Hepatic stellate cell (primary cell): ENCODE measurements around the gene TICAM2.
"Not testable (repeated sequence)": the region's sequence is repeated elsewhere in the genome, so short reads cannot be mapped to it uniquely, and the experiment has no call there.

Source experiments
- DNase-seq: peaks from one replicate; pipeline ENCODE4 v3.0.0; 2011; ENCODE audit warnings: low spot score

TICAM2 gene, protein sequence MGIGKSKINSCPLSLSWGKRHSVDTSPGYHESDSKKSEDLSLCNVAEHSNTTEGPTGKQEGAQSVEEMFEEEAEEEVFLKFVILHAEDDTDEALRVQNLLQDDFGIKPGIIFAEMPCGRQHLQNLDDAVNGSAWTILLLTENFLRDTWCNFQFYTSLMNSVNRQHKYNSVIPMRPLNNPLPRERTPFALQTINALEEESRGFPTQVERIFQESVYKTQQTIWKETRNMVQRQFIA

GRCh38 chr5:115601701-115602590 is at the start of gene TICAM2:
TICAM2 (minus strand) TSS chr5:115602479; CDS start chr5:115581256, 21,223 bp downstream.
- DNase-seq: peak; percentile 70

- DNase-seq: no peak
Measured at GRCh38 chr5:115649541-115649940, 47.3 kb upstream of the TICAM2 start.

- no peak for DNase-seq
Measured at GRCh38 chr5:115648056-115648455, 45.8 kb upstream of the TICAM2 start.

GRCh38 chr5:115645386-115645785 is 43.1 kb upstream of the TICAM2 start:
- DNase-seq: not testable (repeated sequence)

GRCh38 chr5:115644046-115644445 is 41.8 kb upstream of the TICAM2 start:
- no peak for DNase-seq

- no peak for DNase-seq
Measured at GRCh38 chr5:115641948-115642347, 39.7 kb upstream of the TICAM2 start.

DNA sequence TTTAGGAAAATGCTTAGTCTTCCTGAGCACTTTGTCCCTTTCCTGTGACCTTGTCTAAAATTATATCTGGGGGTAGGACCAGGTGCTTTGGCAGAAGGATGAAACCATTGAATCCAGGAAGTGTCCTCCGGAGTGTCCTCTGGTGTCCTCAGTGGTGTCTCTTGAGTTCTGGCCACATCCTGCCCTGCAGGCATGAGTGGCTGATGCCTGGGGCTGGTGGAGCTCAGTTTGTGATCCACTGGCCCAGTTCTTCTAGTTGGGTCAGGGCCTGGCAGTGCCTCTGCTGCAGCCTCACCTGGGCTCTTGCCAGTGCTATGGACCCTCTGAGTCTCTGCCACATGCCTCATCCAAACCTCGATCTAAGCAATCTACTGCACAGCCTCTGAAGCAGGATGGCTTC is 38.0 kb upstream of the TICAM2 start:
- no peak for DNase-seq

DNA sequence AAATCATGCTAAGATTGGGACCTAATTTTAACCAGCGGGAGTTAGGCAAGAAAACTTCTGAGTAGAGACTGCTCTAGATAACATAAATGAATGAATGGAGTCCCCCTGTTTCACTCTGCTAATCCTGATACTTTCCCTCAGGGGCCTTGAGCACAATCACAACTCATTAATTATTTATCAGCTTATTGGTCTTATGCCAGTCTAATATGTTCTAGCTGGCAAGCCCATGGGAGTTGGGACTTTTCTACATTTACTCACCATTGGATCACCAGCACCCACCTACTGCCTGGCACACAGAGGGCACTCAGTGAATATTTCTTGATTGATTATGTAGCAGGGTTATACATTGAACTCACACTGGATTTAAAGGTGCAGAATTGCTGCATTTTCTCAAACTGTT is 37.1 kb upstream of the TICAM2 start:
- no peak for DNase-seq

GRCh38 chr5:115637507-115637906 is 35.2 kb upstream of the TICAM2 start:
- DNase-seq: no peak

- no peak for DNase-seq
Measured at GRCh38 chr5:115636008-115636407, 33.7 kb upstream of the TICAM2 start.

DNA sequence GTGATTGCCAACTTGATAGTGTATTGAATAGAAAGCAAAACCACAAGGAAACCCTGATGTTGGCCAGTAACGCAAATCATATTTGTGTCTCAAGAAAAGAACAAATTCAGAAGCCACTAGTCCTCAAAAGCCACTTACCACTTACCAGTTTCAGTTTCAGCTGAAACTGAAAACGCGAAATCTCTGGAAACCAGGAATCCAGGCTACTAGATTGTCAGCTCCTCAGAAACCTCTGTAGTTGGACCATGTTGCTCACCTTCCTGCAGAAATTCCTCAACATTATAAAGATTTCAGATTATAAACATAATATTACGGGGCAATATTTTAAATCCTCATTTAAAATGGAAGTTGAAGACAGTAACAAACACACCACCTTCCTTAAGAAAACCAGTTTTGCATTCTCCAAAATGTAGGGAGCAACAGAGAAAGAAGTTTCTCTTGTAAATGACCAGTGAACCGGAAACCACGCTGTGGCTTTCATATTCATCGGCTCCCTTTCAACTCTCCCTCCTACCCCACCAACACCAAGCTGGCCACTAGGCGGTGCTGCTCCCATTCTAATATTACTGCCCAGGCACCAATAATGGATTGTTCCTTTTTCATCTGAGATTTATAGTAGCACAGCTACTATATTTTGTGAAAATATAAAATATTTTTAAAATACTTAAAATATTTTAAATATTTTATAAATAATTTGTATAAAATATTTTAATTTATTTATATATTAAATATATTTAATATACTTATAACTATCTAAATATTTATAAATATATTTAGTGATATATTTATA is 32.3 kb upstream of the TICAM2 start:
- DNase-seq: peak; percentile 81

GRCh38 chr5:115629903-115630302 is 27.6 kb upstream of the TICAM2 start:
- no peak for DNase-seq

GRCh38 chr5:115627295-115627865 is 25.1 kb upstream of the TICAM2 start:
- no peak for DNase-seq

DNA sequence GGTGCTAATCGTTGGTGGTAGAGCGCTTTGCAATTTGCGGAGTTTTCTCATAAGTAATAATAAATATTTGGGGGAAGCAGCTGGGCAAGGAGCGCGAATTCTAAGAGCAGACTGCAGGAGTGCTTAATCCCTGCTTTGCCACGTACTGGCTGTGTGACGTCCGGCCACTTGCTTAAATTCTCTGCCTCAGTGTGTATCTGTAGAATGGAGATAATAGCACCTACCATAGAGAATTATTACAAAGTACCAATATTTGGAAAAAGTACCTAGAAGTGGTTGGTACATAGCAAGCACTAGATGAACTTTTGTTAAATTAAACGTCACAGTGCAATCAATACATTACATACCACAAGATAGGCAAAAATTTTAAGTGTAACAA is 24.2 kb upstream of the TICAM2 start:
- DNase-seq: peak; percentile 25

- peak; percentile 91 for DNase-seq
Measured at GRCh38 chr5:115625579-115626444, 23.5 kb upstream of the TICAM2 start, which contains the start of gene TMED7. TMED7 (minus strand) TSS chr5:115626036; CDS start chr5:115625792, 244 bp downstream.

- no peak for DNase-seq
Measured at GRCh38 chr5:115624994-115625393, 22.7 kb upstream of the TICAM2 start.

GRCh38 chr5:115623658-115624057 is 21.4 kb upstream of the TICAM2 start:
- no peak for DNase-seq

GRCh38 chr5:115621365-115621900 is 19.2 kb upstream of the TICAM2 start:
- no peak for DNase-seq

DNA sequence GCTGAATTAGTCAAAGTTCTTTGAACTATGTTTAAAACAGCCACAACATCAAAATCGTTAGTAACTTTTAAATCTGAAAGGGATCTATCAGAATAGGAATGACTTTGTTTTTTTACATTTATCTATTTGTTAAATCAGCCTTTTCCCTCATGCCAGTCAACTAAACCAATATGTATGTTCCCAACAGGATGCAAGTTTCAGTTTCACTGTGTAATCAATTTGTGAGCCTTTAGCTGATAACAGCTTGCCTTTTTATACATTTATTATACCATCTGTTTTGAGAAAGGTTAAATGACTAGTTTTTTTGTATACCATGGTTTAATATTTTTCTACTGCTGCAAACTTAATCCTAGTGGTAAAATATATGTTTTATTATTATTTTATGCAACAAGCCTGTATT is 14.6 kb upstream of the TICAM2 start:
- no peak for DNase-seq

GRCh38 chr5:115616472-115616871 is 14.2 kb upstream of the TICAM2 start:
- no peak for DNase-seq

- no peak for DNase-seq
Measured at GRCh38 chr5:115611873-115612272, 9.6 kb upstream of the TICAM2 start.
